Activated CD4-positive, alpha-beta T cell treated with anti-CD3 and anti-CD28 coated beads, Interleukin-2, amount 10 ng/mL, durations not matched to agents 7 days and 5 days (primary cell): ENCODE data around the gene RAD54L2. TPM values are rescaled to one million over a fixed set of nuclear protein-coding genes. Genes with fewer than 3 reads are reported as not detected.
"Not testable (repeated sequence)": the region's sequence is repeated elsewhere in the genome, so short reads cannot be mapped to it uniquely, and the experiment has no call there.

Source experiments
- CTCF ChIA-PET: fragments of 350-600 bp; sonication (Branson Sonifier 250); formaldehyde crosslinking; loops from one replicate; lab custom pipeline; 2021; ENCODE audit warnings: antibody characterized with exemption; lab: Charles Lee
- POLR2A ChIA-PET: fragments of 350-600 bp; sonication (Branson Sonifier 250); formaldehyde crosslinking; loops from one replicate; lab custom pipeline; 2021; ENCODE audit warnings: antibody characterized with exemption; lab: Charles Lee
- DNase-seq: peaks from one replicate; pipeline ENCODE4 v3.0.0-alpha.2; 2020
- H3K27ac Mint-ChIP-seq: one replicate; pipeline ENCODE4 v1.8.0; 2021; ENCODE audit warnings: mild to moderate bottlenecking, moderate library complexity, mixed read lengths
- H3K27me3 Mint-ChIP-seq: one replicate; pipeline ENCODE4 v1.8.0; 2021; ENCODE audit warnings: mixed read lengths
- H3K36me3 Mint-ChIP-seq: one replicate; pipeline ENCODE4 v1.8.0; 2021; ENCODE audit warnings: low read depth, mixed read lengths
- H3K4me1 Mint-ChIP-seq: one replicate; pipeline ENCODE4 v1.8.0; 2021; ENCODE audit warnings: mixed read lengths
- H3K4me3 Mint-ChIP-seq: one replicate; pipeline ENCODE4 v1.8.0; 2021; ENCODE audit warnings: mild to moderate bottlenecking, moderate library complexity, mixed read lengths
- H3K9me3 Mint-ChIP-seq: one replicate; pipeline ENCODE4 v1.8.0; 2021; ENCODE audit warnings: mixed read lengths
- total RNA-seq, 2 experiments: library from RNA; stranded (reverse); gene quantifications; one replicate each; pipeline ENCODE4 v1.2.3, GENCODE V29; 2021

Gene RAD54L2
- total RNA-seq, 2 experiments from 2014 or later, result 30.0 to 31.0 TPM

- Mint-ChIP-seq H3K9me3 (no peaks in the 10 kb centered on the region), H3K4me3 (no peak overlapping the region), H3K27me3 (no peaks in the 10 kb centered on the region), H3K27ac (no peak overlapping the region), H3K36me3 (no peaks in the 10 kb centered on the region), H3K4me1 (peaks cover 5% of the 10 kb centered on the region)
- DNase-seq, result no peak
- ChIA-PET CTCF (interaction anchor here (1.1 kb wide), 1 partner anchor 85 kb away, joined by 3 read pairs; no protein-coding TSS in a partner anchor), POLR2A (no interaction called here)
Measured at GRCh38 chr3:51519848-51520247, 18.7 kb upstream of the RAD54L2 start.

- H3K36me3 Mint-ChIP-seq, POLR2A ChIA-PET, H3K27me3 Mint-ChIP-seq, H3K4me3 Mint-ChIP-seq, H3K9me3 Mint-ChIP-seq, H3K27ac Mint-ChIP-seq, H3K4me1 Mint-ChIP-seq, DNase-seq: not testable (repeated sequence)
- CTCF ChIA-PET, result interaction anchor here (0.8 to 1.6 kb wide), 2 partner anchors 70 to 149 kb away, joined by 3 read pairs; no protein-coding TSS in a partner anchor
Measured at GRCh38 chr3:51520906-51521730, 17.4 kb upstream of the RAD54L2 start.

- CTCF ChIA-PET, result interaction anchor here (0.7 to 1.6 kb wide), 4 partner anchors 13 to 148 kb away, joined by 3 read pairs; partner anchors contain the start of gene DCAF1
- Mint-ChIP-seq H3K27me3 (peaks cover 7% of the 10 kb centered on the region), H3K36me3 (no peaks in the 10 kb centered on the region), H3K9me3 (no peaks in the 10 kb centered on the region), H3K27ac (no peak overlapping the region), H3K4me1 (peaks cover 5% of the 10 kb centered on the region), H3K4me3 (no peak overlapping the region)
- no peak for DNase-seq
- POLR2A ChIA-PET, result interaction anchor here (0.6 kb wide), 1 partner anchor 20 kb away, joined by 4 read pairs; no protein-coding TSS in a partner anchor
Measured at GRCh38 chr3:51522273-51522962, 16.1 kb upstream of the RAD54L2 start.

GRCh38 chr3:51524874-51525273, 13.6 kb upstream of the RAD54L2 start:
- POLR2A ChIA-PET, H3K4me1 Mint-ChIP-seq, H3K9me3 Mint-ChIP-seq, DNase-seq, H3K4me3 Mint-ChIP-seq, H3K36me3 Mint-ChIP-seq, H3K27me3 Mint-ChIP-seq, H3K27ac Mint-ChIP-seq: not testable (repeated sequence)
- CTCF ChIA-PET, result interaction anchor here (1.0 kb wide), 1 partner anchor 15 kb away, joined by 3 read pairs; no protein-coding TSS in a partner anchor

GRCh38 chr3:51530485-51530884, 8.0 kb upstream of the RAD54L2 start:
- Mint-ChIP-seq H3K27ac (no peak overlapping the region), H3K9me3 (no peaks in the 10 kb centered on the region), H3K4me3 (no peak overlapping the region), H3K36me3 (no peaks in the 10 kb centered on the region), H3K4me1 (no peaks in the 10 kb centered on the region), H3K27me3 (peaks cover 7% of the 10 kb centered on the region)
- no peak for DNase-seq
- ChIA-PET POLR2A (no interaction called here), CTCF (interaction anchor here (2.3 kb wide), 1 partner anchor 152 kb away, joined by 6 read pairs; no protein-coding TSS in a partner anchor)

GRCh38 chr3:51535146-51536019, 3.1 kb upstream of the RAD54L2 start:
- no peaks in the 10 kb centered on the region for H3K9me3 Mint-ChIP-seq
- POLR2A ChIA-PET, result interaction anchor here (0.6 kb wide), 1 partner anchor 14 kb away, joined by 6 read pairs; no protein-coding TSS in a partner anchor
- H3K36me3 Mint-ChIP-seq, result no peaks in the 10 kb centered on the region
- peaks cover 28% of the 10 kb centered on the region for H3K4me1 Mint-ChIP-seq
- no peak overlapping the region for H3K4me3 Mint-ChIP-seq
- DNase-seq, result no peak
- no peak overlapping the region for H3K27ac Mint-ChIP-seq
- H3K27me3 Mint-ChIP-seq, result no peaks in the 10 kb centered on the region
- CTCF ChIA-PET, result interaction anchor here (0.8 kb wide), 1 partner anchor 12 kb away, joined by 3 read pairs; no protein-coding TSS in a partner anchor

GRCh38 chr3:51537631-51538030, 888 bp upstream of the RAD54L2 start:
- not testable (repeated sequence) for DNase-seq, H3K27me3 Mint-ChIP-seq, H3K9me3 Mint-ChIP-seq, H3K36me3 Mint-ChIP-seq
- Mint-ChIP-seq H3K4me3 (peak overlapping the region; percentile 90), H3K4me1 (peaks cover 42% of the 10 kb centered on the region), H3K27ac (peak overlapping the region; percentile 94)
- CTCF ChIA-PET, result interaction anchor here (0.7 to 1.3 kb wide), 5 partner anchors 8 to 35 kb away, joined by 3 to 4 read pairs (median 3); no protein-coding TSS in a partner anchor
- POLR2A ChIA-PET, result interaction anchor here (0.7 kb wide), 1 partner anchor 103 kb away, joined by 3 read pairs; no protein-coding TSS in a partner anchor

- H3K27me3 Mint-ChIP-seq, result no peaks in the 10 kb centered on the region
- peak; percentile 19 for DNase-seq
- H3K4me1 Mint-ChIP-seq, result peaks cover 42% of the 10 kb centered on the region
- no peaks in the 10 kb centered on the region for H3K9me3 Mint-ChIP-seq
- ChIA-PET POLR2A (no interaction called here), CTCF (interaction anchor here (0.7 to 1.3 kb wide), 5 partner anchors 9 to 36 kb away, joined by 3 to 4 read pairs (median 3); no protein-coding TSS in a partner anchor)
- peaks cover 7% of the 10 kb centered on the region for H3K36me3 Mint-ChIP-seq
- H3K4me3 Mint-ChIP-seq, result peak overlapping the region; percentile 90
- peak overlapping the region; percentile 94 for H3K27ac Mint-ChIP-seq
Measured at GRCh38 chr3:51538115-51538458, 432 bp upstream of the RAD54L2 start.

GRCh38 chr3:51539291-51539941, 897 bp downstream of the RAD54L2 start:
- Mint-ChIP-seq H3K27me3 (no peaks in the 10 kb centered on the region), H3K27ac (peak overlapping the region; percentile 82), H3K9me3 (no peaks in the 10 kb centered on the region), H3K4me1 (peaks cover 42% of the 10 kb centered on the region), H3K36me3 (peaks cover 13% of the 10 kb centered on the region), H3K4me3 (peak overlapping the region; percentile 84)
- ChIA-PET CTCF (interaction anchor here (0.6 to 1.0 kb wide), 3 partner anchors 11 to 143 kb away, joined by 5 to 6 read pairs (median 6); no protein-coding TSS in a partner anchor), POLR2A (interaction anchor here (0.8 kb wide), 1 partner anchor 40 kb away, joined by 3 read pairs; the partner anchor contains the start of gene DCAF1)
- peak; percentile 35 for DNase-seq

- Mint-ChIP-seq H3K4me1 (peaks cover 36% of the 10 kb centered on the region), H3K36me3 (peaks cover 17% of the 10 kb centered on the region)
- H3K9me3 Mint-ChIP-seq, H3K4me3 Mint-ChIP-seq, DNase-seq, H3K27ac Mint-ChIP-seq, POLR2A ChIA-PET, CTCF ChIA-PET, H3K27me3 Mint-ChIP-seq: not testable (repeated sequence)
Measured at GRCh38 chr3:51542596-51542995, 4.1 kb downstream of the RAD54L2 start.

- DNase-seq, result no peak
- Mint-ChIP-seq H3K4me3 (no peak overlapping the region), H3K4me1 (peaks cover 26% of the 10 kb centered on the region), H3K27me3 (no peaks in the 10 kb centered on the region), H3K27ac (no peak overlapping the region), H3K36me3 (peaks cover 18% of the 10 kb centered on the region), H3K9me3 (no peaks in the 10 kb centered on the region)
- ChIA-PET POLR2A (no interaction called here), CTCF (interaction anchor here (0.8 to 1.1 kb wide), 2 partner anchors 11 to 125 kb away, joined by 4 read pairs; no protein-coding TSS in a partner anchor)
Measured at GRCh38 chr3:51544011-51544775, 5.7 kb downstream of the RAD54L2 start.
